ENCODE results near the gene KLHDC8A. TPM values are rescaled to one million over a fixed set of nuclear protein-coding genes. Genes with fewer than 3 reads are reported as not detected.

The KLHDC8A gene
- total RNA-seq, 2 donors from 2014 or later, result 15.6 TPM; not detected in 1

- Histone ChIP-seq H3K36me3 (no peaks in the 10 kb centered on the region), H3K27me3 (replicated peaks; ENCODE audit: insufficient read depth) (no peaks in the 10 kb centered on the region), H3K9me3 (no peaks in the 10 kb centered on the region), H3K4me3 (no peak overlapping the region), H3K27ac (no peak overlapping the region), H3K4me1 (replicated peaks) (no peaks in the 10 kb centered on the region)
- no peak for TF ChIP-seq POLR2A (IDR thresholded peaks at IDR 0.05)
- peak; percentile 31 to 96 (median 78) for TF ChIP-seq CTCF (IDR thresholded peaks at IDR 0.05)
- TF ChIP-seq POLR2AphosphoS5 (IDR thresholded peaks at IDR 0.05), result peak; percentile 51
- WGBS, result 5% methylated on average over 4 of the region's 4 CpGs
- intact Hi-C loops (cut with DNase I), result no loop called here
- peak; percentile 57 for DNase-seq (ENCODE audit: low spot score)
These were observed 21.0 kb downstream of the KLHDC8A start for GRCh38 chr1:205335692-205336091.

- no peak for DNase-seq (ENCODE audit: low spot score)
- intact Hi-C loops (cut with DNase I), result no loop called here
- WGBS, result 89% methylated on average over 11 of the region's 11 CpGs
- TF ChIP-seq POLR2AphosphoS5 (IDR thresholded peaks at IDR 0.05) (no peak), CTCF (IDR thresholded peaks at IDR 0.05) (no peak), POLR2A (IDR thresholded peaks at IDR 0.05) (no peak)
- Histone ChIP-seq H3K4me1 (replicated peaks) (no peaks in the 10 kb centered on the region), H3K36me3 (no peaks in the 10 kb centered on the region), H3K9me3 (no peaks in the 10 kb centered on the region), H3K4me3 (no peak overlapping the region), H3K27me3 (replicated peaks; ENCODE audit: insufficient read depth) (no peaks in the 10 kb centered on the region), H3K27ac (no peak overlapping the region)
These were observed 24.5 kb downstream of the KLHDC8A start for GRCh38 chr1:205332015-205332791.

GRCh38 chr1:205330150-205330549 is 26.6 kb downstream of the KLHDC8A start:
- no peak for DNase-seq (ENCODE audit: low spot score)
- Histone ChIP-seq H3K9me3 (no peaks in the 10 kb centered on the region), H3K36me3 (no peaks in the 10 kb centered on the region), H3K27ac (no peak overlapping the region), H3K27me3 (replicated peaks; ENCODE audit: insufficient read depth) (no peaks in the 10 kb centered on the region), H3K4me1 (replicated peaks) (no peaks in the 10 kb centered on the region), H3K4me3 (no peak overlapping the region)
- 37% methylated on average over 2 of the region's 2 CpGs for WGBS
- intact Hi-C loops (cut with DNase I), result no loop called here
- TF ChIP-seq CTCF (IDR thresholded peaks at IDR 0.05) (no peak), POLR2A (IDR thresholded peaks at IDR 0.05) (no peak), POLR2AphosphoS5 (IDR thresholded peaks at IDR 0.05) (no peak)

- no peak for TF ChIP-seq CTCF (IDR thresholded peaks at IDR 0.05)
- TF ChIP-seq POLR2AphosphoS5 (IDR thresholded peaks at IDR 0.05), result no peak
- TF ChIP-seq POLR2A (IDR thresholded peaks at IDR 0.05), result no peak
- no peak for DNase-seq (ENCODE audit: low spot score)
- H3K4me3 ChIP-seq, result no peak overlapping the region
- no peaks in the 10 kb centered on the region for H3K27me3 ChIP-seq (replicated peaks; ENCODE audit: insufficient read depth)
- no peaks in the 10 kb centered on the region for H3K4me1 ChIP-seq (replicated peaks)
- WGBS, result 78% methylated on average over 5 of the region's 5 CpGs
- H3K27ac ChIP-seq, result no peak overlapping the region
- H3K9me3 ChIP-seq, result no peaks in the 10 kb centered on the region
- no peaks in the 10 kb centered on the region for H3K36me3 ChIP-seq
- intact Hi-C loops (cut with DNase I), result no loop called here
These were observed 27.0 kb downstream of the KLHDC8A start for GRCh38 chr1:205329719-205330118.

- TF ChIP-seq POLR2A (IDR thresholded peaks at IDR 0.05), result no peak
- no peak for TF ChIP-seq CTCF (IDR thresholded peaks at IDR 0.05)
- TF ChIP-seq POLR2AphosphoS5 (IDR thresholded peaks at IDR 0.05), result no peak
- no peak for DNase-seq (ENCODE audit: low spot score)
- intact Hi-C loops (cut with DNase I), result no loop called here
- no peaks in the 10 kb centered on the region for H3K9me3 ChIP-seq
- H3K4me3 ChIP-seq, result no peak overlapping the region
- 53% methylated on average over 4 of the region's 4 CpGs for WGBS
- H3K4me1 ChIP-seq (replicated peaks), result no peaks in the 10 kb centered on the region
- no peaks in the 10 kb centered on the region for H3K27me3 ChIP-seq (replicated peaks; ENCODE audit: insufficient read depth)
- H3K36me3 ChIP-seq, result no peaks in the 10 kb centered on the region
- no peak overlapping the region for H3K27ac ChIP-seq
These were observed 28.2 kb downstream of the KLHDC8A start for GRCh38 chr1:205328476-205328875.

All from prostate gland (tissue), 2 donors.